Osteocyte (in vitro differentiated cells): ENCODE data around the gene HOXD11. TPM values are rescaled to one million over a fixed set of nuclear protein-coding genes. Genes with fewer than 3 reads are reported as not detected.

Experiments used
- DNase-seq: peaks from one replicate; pipeline ENCODE4 v3.0.0; 2021; ENCODE audit warnings: mixed read lengths; ENCODE audit not compliant: unreplicated experiment; ENCODE audit errors: extremely low spot score
- H3K27ac Mint-ChIP-seq: one replicate; pipeline ENCODE4 v1.8.0; 2021; ENCODE audit warnings: mild to moderate bottlenecking, mixed read lengths; ENCODE audit not compliant: unreplicated experiment
- H3K27me3 Mint-ChIP-seq: one replicate; pipeline ENCODE4 v1.8.0; 2021; ENCODE audit warnings: mixed read lengths; ENCODE audit not compliant: unreplicated experiment
- H3K36me3 Mint-ChIP-seq: one replicate; pipeline ENCODE4 v1.8.0; 2021; ENCODE audit warnings: mixed read lengths; ENCODE audit not compliant: unreplicated experiment
- H3K4me1 Mint-ChIP-seq: one replicate; pipeline ENCODE4 v1.8.0; 2021; ENCODE audit warnings: mixed read lengths; ENCODE audit not compliant: unreplicated experiment
- H3K4me3 Mint-ChIP-seq: one replicate; pipeline ENCODE4 v1.8.0; 2021; ENCODE audit warnings: mild to moderate bottlenecking, moderate library complexity, mixed read lengths; ENCODE audit not compliant: unreplicated experiment
- H3K9me3 Mint-ChIP-seq: one replicate; pipeline ENCODE4 v1.8.0; 2021; ENCODE audit warnings: mixed read lengths; ENCODE audit not compliant: unreplicated experiment
- total RNA-seq: library from RNA; stranded (reverse); gene quantifications from 2 replicates; pipeline ENCODE4 v1.2.1, GENCODE V29; 2021
- TF ChIP-seq, protein P1 (sequence below): fragments of 200-600 bp; sonication (generic); IDR thresholded peaks from 2 replicates; pipeline ENCODE4 v1.5.0; 2021; ENCODE audit warnings: antibody characterized with exemption, mild to moderate bottlenecking, moderate library complexity

The HOXD11 gene
- total RNA-seq, 1 donor from 2014 or later, result not detected

DNA sequence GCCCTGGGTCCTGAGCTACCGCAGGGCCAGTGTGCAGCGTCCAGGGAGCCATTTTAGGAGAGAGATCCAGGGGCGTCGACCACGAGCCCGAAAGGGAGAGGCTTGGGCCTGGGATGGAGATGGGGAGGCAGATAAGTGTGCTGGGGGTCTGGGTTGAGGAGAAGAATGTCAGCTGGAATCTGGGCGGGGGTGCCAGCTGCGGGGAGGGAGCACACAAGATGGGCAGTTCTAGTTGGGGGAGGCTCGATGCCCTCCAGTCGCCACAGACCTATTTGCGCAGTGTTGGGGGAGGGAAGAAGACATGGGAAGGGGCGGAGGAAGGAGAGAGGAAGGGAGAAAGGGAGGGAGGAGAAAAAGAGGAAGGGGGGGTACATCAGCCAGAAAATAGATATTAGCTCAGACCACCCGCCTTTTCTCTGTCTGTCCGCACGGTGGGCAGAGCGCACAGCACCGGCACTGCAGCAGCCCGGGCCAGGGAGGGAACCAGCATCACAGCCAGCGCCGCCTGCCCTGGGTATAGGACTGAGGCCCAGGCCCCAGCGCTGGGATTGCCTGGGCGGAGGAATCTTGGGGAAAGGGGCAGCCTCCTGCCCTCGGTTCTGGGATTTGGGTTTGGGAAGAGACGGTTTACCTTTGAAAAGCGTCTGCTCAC lies 1.9 kb upstream of the HOXD11 start:
- H3K4me3 Mint-ChIP-seq, result no peak overlapping the region
- no peak for DNase-seq
- no peaks in the 10 kb centered on the region for H3K36me3 Mint-ChIP-seq
- peaks cover 24% of the 10 kb centered on the region for H3K4me1 Mint-ChIP-seq
- H3K9me3 Mint-ChIP-seq, result no peaks in the 10 kb centered on the region
- H3K27me3 Mint-ChIP-seq, result peaks cover 83% of the 10 kb centered on the region
- TF ChIP-seq, protein P1, sequence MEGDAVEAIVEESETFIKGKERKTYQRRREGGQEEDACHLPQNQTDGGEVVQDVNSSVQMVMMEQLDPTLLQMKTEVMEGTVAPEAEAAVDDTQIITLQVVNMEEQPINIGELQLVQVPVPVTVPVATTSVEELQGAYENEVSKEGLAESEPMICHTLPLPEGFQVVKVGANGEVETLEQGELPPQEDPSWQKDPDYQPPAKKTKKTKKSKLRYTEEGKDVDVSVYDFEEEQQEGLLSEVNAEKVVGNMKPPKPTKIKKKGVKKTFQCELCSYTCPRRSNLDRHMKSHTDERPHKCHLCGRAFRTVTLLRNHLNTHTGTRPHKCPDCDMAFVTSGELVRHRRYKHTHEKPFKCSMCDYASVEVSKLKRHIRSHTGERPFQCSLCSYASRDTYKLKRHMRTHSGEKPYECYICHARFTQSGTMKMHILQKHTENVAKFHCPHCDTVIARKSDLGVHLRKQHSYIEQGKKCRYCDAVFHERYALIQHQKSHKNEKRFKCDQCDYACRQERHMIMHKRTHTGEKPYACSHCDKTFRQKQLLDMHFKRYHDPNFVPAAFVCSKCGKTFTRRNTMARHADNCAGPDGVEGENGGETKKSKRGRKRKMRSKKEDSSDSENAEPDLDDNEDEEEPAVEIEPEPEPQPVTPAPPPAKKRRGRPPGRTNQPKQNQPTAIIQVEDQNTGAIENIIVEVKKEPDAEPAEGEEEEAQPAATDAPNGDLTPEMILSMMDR, result no peak
- no peak overlapping the region for H3K27ac Mint-ChIP-seq

DNA sequence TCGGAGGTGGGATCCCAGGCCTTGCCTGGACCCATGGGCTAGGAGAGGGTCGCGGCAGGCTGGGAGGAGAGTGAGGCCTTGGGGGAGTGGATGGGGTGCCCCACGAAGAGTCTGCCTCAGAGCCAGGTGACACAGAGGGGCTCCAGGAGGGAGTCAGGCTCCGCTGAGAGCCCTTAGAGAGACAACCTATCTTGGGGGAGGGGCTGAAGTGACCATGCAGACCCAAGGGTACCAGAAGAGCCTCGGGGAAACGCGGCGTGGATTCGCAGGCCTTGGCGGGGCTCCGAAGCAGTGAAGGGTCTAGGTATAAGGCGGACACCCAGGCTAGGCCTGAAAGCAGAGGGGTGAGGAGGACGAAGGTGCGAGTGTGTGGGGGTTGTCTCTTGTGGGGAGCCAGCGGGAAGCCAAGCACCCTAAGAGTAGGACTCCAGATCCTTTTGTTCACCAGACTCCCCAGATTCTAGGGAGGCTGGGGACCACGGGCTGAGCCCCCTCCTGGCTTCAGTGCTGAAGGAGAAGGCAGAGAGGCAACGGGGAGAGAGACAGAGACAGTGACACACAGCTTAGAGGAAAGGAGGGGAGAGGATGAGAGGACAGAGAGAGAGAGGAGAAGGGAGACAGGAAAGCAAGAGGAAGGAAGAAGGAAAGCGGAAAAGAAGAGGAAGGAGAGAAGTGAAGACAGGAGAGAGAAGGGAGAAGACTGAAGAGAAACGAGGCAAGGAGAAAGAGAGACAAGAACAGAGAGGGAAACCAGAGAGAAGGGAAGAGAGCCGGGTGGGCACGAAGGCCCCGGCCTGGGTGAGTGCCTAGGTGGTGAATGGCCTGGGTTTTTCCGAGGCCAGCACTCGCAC lies 1.1 kb upstream of the HOXD11 start:
- DNase-seq, result no peak
- Mint-ChIP-seq H3K9me3 (no peaks in the 10 kb centered on the region), H3K27ac (no peak overlapping the region), H3K4me3 (peak overlapping the region; percentile 45), H3K36me3 (no peaks in the 10 kb centered on the region), H3K4me1 (peaks cover 24% of the 10 kb centered on the region), H3K27me3 (peaks cover 83% of the 10 kb centered on the region)
- TF ChIP-seq, protein P1, result no peak

DNA sequence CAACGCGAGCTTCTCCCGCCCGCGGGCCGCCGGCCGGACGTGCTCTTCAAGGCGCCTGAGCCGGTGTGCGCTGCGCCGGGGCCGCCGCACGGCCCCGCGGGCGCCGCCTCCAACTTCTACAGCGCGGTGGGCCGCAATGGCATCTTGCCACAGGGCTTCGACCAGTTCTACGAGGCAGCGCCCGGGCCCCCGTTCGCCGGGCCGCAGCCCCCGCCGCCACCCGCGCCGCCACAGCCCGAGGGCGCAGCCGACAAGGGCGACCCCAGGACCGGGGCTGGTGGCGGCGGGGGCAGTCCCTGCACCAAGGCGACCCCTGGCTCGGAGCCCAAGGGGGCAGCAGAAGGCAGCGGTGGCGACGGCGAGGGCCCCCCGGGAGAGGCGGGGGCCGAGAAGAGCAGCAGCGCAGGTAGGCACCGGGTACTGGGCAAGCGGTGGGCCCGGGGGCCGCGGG lies 676 bp downstream of the HOXD11 start:
- no peaks in the 10 kb centered on the region for H3K9me3 Mint-ChIP-seq
- H3K27me3 Mint-ChIP-seq, result peaks cover 83% of the 10 kb centered on the region
- DNase-seq, result no peak
- TF ChIP-seq, protein P1, result no peak
- H3K4me3 Mint-ChIP-seq, result no peak overlapping the region
- no peak overlapping the region for H3K27ac Mint-ChIP-seq
- H3K4me1 Mint-ChIP-seq, result peaks cover 27% of the 10 kb centered on the region
- H3K36me3 Mint-ChIP-seq, result no peaks in the 10 kb centered on the region

DNA sequence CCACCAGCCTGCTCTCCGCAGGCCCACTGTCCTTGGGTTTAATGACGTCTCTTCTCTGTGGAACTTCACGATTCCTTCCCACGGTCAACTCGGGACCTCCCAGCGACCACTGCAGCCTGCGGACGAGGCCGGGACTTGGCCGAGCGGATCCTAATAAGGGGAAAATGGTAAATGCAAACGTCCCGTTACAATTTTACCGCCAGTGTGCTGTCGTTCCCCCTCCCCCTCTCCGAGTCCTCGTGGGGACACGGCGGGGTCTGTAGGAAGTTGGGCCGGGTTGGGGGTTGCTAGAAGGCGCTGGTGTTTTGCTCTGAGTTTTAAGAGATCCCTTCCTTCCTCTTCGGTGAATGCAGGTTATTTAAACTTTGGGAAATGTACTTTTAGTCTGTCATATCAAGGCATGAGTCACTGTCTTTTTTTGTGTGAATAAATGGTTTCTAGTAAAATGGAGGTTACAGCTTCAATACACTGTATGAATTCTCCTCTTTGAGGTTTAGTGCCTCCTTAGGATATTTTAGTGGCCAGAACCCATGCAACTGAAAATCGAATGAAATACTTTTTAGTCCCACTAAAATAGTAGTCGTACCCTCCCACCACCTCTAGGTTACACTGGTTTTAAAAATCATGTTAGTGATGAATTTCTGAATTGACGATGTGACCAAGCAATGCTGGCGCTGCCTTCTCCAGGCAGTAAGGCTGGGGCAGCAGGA lies 2.3 kb downstream of the HOXD11 start:
- no peaks in the 10 kb centered on the region for H3K36me3 Mint-ChIP-seq
- H3K27ac Mint-ChIP-seq, result no peak overlapping the region
- peaks cover 25% of the 10 kb centered on the region for H3K4me1 Mint-ChIP-seq
- H3K9me3 Mint-ChIP-seq, result no peaks in the 10 kb centered on the region
- no peak for DNase-seq
- TF ChIP-seq, protein P1, result no peak
- H3K27me3 Mint-ChIP-seq, result peaks cover 83% of the 10 kb centered on the region
- no peak overlapping the region for H3K4me3 Mint-ChIP-seq
